MCF 10A (cell line): ENCODE data around the gene MIER2. TPM values are rescaled to one million over a fixed set of nuclear protein-coding genes. Genes with fewer than 3 reads are reported as not detected.

Source experiments
- BruUV-seq: library from RNA; stranded (reverse); fragments of 400-500 nt; replicated peaks from 2 replicates; lab custom pipeline; 2021; lab: Mats Ljungman, UMichigan
- CTCF ChIA-PET: fragments of 300-600 bp; sonication (Branson Sonifier 250); formaldehyde crosslinking; extraction: SDS; loops from one replicate; lab custom pipeline; 2021; ENCODE audit warnings: antibody characterized with exemption, inconsistent platforms; lab: Yijun Ruan, JAX
- POLR2A ChIA-PET: fragments of 300-600, 350-650 bp; sonication (Branson Sonifier 250); formaldehyde crosslinking; extraction: SDS; loops from one replicate; lab custom pipeline; 2020; ENCODE audit warnings: antibody characterized with exemption, inconsistent platforms; lab: Yijun Ruan, JAX
- DNase-seq: peaks from one replicate; pipeline ENCODE4 v3.0.0-alpha.2; 2018; ENCODE audit not compliant: unreplicated experiment
- H3K27ac Mint-ChIP-seq: one replicate; pipeline ENCODE4 v1.8.0; 2022; ENCODE audit warnings: mild to moderate bottlenecking, low read depth, mixed read lengths; ENCODE audit not compliant: unreplicated experiment
- H3K27me3 Mint-ChIP-seq: one replicate; pipeline ENCODE4 v1.8.0; 2022; ENCODE audit warnings: mixed read lengths; ENCODE audit not compliant: insufficient read depth, unreplicated experiment
- H3K36me3 Mint-ChIP-seq: one replicate; pipeline ENCODE4 v1.8.0; 2022; ENCODE audit warnings: mild to moderate bottlenecking, moderate library complexity, mixed read lengths; ENCODE audit not compliant: insufficient read depth, unreplicated experiment
- H3K4me1 Mint-ChIP-seq: one replicate; pipeline ENCODE4 v1.8.0; 2022; ENCODE audit warnings: mixed read lengths; ENCODE audit not compliant: insufficient read depth, unreplicated experiment
- H3K4me3 Mint-ChIP-seq: one replicate; pipeline ENCODE4 v1.8.0; 2022; ENCODE audit warnings: mild to moderate bottlenecking, moderate library complexity, mixed read lengths; ENCODE audit not compliant: unreplicated experiment
- H3K9me3 Mint-ChIP-seq: one replicate; pipeline ENCODE4 v1.8.0; 2022; ENCODE audit warnings: mixed read lengths; ENCODE audit not compliant: unreplicated experiment
- intact Hi-C: fragments of 100-400 bp; cut with micrococcal nuclease; formaldehyde crosslinking; loops from 2 replicates; pipeline ENCODE4 v1.14.1; 2022
- total RNA-seq: library from RNA; stranded (reverse); gene quantifications from 2 replicates; pipeline ENCODE4 v1.2.3, GENCODE V29; 2022
- TF ChIP-seq, protein P1 (sequence below): fragments of 200-600 bp; IDR thresholded peaks from one replicate; pipeline ENCODE4 v1.8.0; 2022; ENCODE audit warnings: antibody characterized with exemption, mild to moderate bottlenecking; ENCODE audit not compliant: unreplicated experiment

MIER2 gene
- total RNA-seq, 1 experiment from 2014 or later, result 24.2 TPM

DNA sequence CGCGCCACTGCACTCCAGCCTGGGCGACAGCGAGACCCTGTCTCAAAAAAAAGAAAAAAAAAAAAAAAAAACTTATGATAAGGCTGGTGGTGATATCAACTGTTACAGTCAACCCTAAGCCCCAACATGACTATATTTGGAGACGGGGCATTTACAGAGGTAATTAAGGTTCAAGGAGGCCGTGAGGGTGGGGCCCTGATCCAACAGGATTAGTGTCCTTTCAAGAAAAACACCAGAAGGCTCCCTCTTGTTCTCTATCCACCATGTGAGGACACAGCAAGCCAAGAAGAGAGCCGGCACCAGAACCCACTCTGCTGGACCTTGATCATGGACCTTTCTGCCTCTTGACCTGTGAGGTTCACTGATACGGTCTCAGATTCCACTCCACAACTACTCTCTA is 14.1 kb downstream of the MIER2 start:
- no peaks in the 10 kb centered on the region for H3K9me3 Mint-ChIP-seq
- CTCF ChIA-PET, result no interaction called here
- H3K36me3 Mint-ChIP-seq, result peaks cover 71% of the 10 kb centered on the region

DNA sequence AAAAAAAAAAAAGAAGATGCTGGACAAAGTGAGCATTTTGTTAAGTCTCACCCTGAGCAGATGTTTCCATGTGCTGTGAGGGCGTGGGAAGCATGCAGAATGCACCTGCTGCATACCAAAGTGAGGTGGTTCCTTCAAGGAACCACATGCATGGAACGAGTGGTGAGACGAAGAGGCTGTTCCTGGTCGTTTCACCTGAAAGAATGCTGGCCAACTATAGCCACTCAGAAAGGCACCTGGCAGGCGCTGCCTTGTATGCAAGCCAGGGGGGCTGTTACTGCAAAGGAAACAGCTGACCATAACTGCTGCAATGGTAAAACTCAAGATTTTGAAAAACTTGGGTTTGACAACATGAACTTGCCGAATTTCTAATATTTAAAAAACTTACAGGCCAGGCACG is 14.7 kb downstream of the MIER2 start:
- POLR2A ChIA-PET, result no interaction called here
- TF ChIP-seq, protein P1, sequence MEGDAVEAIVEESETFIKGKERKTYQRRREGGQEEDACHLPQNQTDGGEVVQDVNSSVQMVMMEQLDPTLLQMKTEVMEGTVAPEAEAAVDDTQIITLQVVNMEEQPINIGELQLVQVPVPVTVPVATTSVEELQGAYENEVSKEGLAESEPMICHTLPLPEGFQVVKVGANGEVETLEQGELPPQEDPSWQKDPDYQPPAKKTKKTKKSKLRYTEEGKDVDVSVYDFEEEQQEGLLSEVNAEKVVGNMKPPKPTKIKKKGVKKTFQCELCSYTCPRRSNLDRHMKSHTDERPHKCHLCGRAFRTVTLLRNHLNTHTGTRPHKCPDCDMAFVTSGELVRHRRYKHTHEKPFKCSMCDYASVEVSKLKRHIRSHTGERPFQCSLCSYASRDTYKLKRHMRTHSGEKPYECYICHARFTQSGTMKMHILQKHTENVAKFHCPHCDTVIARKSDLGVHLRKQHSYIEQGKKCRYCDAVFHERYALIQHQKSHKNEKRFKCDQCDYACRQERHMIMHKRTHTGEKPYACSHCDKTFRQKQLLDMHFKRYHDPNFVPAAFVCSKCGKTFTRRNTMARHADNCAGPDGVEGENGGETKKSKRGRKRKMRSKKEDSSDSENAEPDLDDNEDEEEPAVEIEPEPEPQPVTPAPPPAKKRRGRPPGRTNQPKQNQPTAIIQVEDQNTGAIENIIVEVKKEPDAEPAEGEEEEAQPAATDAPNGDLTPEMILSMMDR, result no peak

More for the DNA sequence above, 14.1 kb downstream of the MIER2 start:
- intact Hi-C loops, result no loop called here
- TF ChIP-seq, protein P1, result no peak
- no peak overlapping the region for H3K4me3 Mint-ChIP-seq
- no peak overlapping the region for H3K27ac Mint-ChIP-seq
- no TSS peak for BruUV-seq
- H3K27me3 Mint-ChIP-seq, result no peaks in the 10 kb centered on the region
- no peaks in the 10 kb centered on the region for H3K4me1 Mint-ChIP-seq
- no peak for DNase-seq
- POLR2A ChIA-PET, result no interaction called here

DNA sequence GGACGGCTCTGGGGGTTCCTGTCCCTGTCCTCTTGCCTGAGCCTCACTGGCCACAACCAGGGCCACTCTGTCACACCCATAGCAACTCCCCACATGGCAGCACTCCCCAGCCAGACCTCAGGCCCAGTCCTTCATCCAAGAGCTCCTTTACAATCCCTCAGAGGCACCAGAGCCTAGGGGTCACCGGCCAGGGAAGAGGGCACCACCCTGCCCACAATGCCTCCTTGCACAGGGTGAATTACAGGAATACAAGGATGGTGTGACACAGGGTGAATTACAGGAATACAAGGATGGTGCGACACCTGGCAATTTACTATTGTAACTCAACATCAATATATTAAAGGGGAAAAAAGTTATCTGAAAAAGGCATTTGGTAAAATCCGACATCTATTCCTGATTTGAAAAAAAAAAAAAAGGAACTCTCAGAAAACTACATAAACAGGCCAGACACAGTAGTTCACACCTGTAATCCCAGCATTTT is 16.5 kb downstream of the MIER2 start:
- CTCF ChIA-PET, result interaction anchor here (0.6 kb wide), 1 partner anchor 32 kb away, joined by 3 read pairs; no protein-coding TSS in a partner anchor
- intact Hi-C loops, result no loop called here
- BruUV-seq, result no TSS peak
- DNase-seq, result no peak
- POLR2A ChIA-PET, result no interaction called here
- Mint-ChIP-seq H3K27ac (no peak overlapping the region), H3K4me1 (no peaks in the 10 kb centered on the region), H3K9me3 (no peaks in the 10 kb centered on the region), H3K27me3 (no peaks in the 10 kb centered on the region), H3K36me3 (peaks cover 64% of the 10 kb centered on the region), H3K4me3 (no peak overlapping the region)
- TF ChIP-seq, protein P1, result no peak

More for the DNA sequence above, 14.7 kb downstream of the MIER2 start:
- DNase-seq, result no peak
- intact Hi-C loops, result no loop called here
- no TSS peak for BruUV-seq
- Mint-ChIP-seq H3K36me3 (peaks cover 71% of the 10 kb centered on the region), H3K27ac (no peak overlapping the region), H3K4me1 (no peaks in the 10 kb centered on the region), H3K27me3 (no peaks in the 10 kb centered on the region), H3K4me3 (no peak overlapping the region), H3K9me3 (no peaks in the 10 kb centered on the region)
- CTCF ChIA-PET, result no interaction called here

DNA sequence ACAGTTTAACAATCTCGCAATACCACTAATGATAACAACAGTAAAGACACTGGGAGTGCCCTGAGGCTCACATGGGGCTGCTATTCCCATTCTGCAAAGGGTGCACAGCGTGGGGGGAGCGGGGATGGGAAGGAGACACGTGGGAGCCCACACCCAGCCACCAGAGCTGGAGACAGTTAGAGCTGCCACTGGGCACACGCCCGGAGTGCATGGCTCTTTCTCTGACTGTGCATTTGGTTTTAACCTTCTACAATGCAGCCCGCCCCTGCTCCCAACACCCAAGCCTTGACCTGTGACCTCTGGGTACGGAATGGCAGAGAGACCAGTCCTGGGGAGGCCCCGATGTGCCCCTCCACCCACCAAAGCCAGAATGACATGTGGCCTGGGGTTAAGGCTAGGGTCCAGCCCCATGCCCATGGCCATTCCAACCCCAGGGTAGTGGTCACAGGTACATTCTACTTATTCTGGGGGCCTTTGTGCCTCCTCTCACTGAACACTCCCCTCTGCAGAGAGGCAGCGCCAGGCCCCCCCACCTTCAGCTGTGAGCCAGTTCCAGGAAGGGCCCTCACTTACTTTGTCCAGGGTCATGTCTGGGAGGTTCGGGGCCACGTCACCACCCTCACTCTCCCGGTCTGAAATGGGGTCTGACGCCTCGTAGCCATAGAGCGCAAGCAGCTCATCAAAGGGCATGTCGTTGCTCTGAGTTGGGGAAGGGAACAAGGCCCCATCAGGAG is 17.1 kb downstream of the MIER2 start:
- H3K9me3 Mint-ChIP-seq, result no peaks in the 10 kb centered on the region
- intact Hi-C loops, result no loop called here
- H3K4me1 Mint-ChIP-seq, result no peaks in the 10 kb centered on the region
- ChIA-PET CTCF (interaction anchor here (0.6 kb wide), 1 partner anchor 32 kb away, joined by 3 read pairs; no protein-coding TSS in a partner anchor), POLR2A (no interaction called here)
- no peak overlapping the region for H3K4me3 Mint-ChIP-seq
- no TSS peak for BruUV-seq
- no peak overlapping the region for H3K27ac Mint-ChIP-seq
- H3K27me3 Mint-ChIP-seq, result no peaks in the 10 kb centered on the region
- DNase-seq, result no peak
- TF ChIP-seq, protein P1, result no peak
- H3K36me3 Mint-ChIP-seq, result peaks cover 61% of the 10 kb centered on the region
